Fibroblast of the aortic adventitia (primary cell): ENCODE results near the gene TNRC6A. TPM values are rescaled to one million over a fixed set of nuclear protein-coding genes. Genes with fewer than 3 reads are reported as not detected.
A peak's percentile ranks its signal among the peaks of the same experiment; 100 is the strongest.

Experiments
- DNase-seq: peaks from one replicate; pipeline ENCODE4 v3.0.0-alpha.2; 2010; ENCODE audit warnings: low read depth
- H3K4me3 ChIP-seq: 2 replicates; pipeline ENCODE4 v1.5.1; 2011; ENCODE audit warnings: low read depth, mild to moderate bottlenecking, control low read depth, low read length, moderate library complexity
- CTCF ChIP-seq: IDR thresholded peaks from 2 replicates; pipeline ENCODE4 v1.5.1; 2011; ENCODE audit warnings: mild to moderate bottlenecking, low read length, control low read depth, inconsistent platforms; ENCODE audit not compliant: insufficient read depth
- total RNA-seq: library from RNA; depleted of rRNA; stranded (reverse); fragments of >200 nt; gene quantifications from 2 replicates; pipeline ENCODE4 v1.2.3, GENCODE V29; 2012; ENCODE audit warnings: low replicate concordance

TNRC6A gene
- total RNA-seq: 29.0 and 32.2 TPM in 2 replicates

GRCh38 chr16:24729243-24729950 is at the start of gene TNRC6A:
TNRC6A (plus strand) TSS chr16:24729651; CDS start chr16:24729842, 191 bp downstream.
- TF ChIP-seq CTCF: no peak
- peak within 1 kb of the TSS; percentile 86 for H3K4me3 ChIP-seq
- peak; percentile 88 for DNase-seq

- H3K4me3 ChIP-seq: no peak overlapping the region
- DNase-seq: peak; percentile 56
- no peak for TF ChIP-seq CTCF
Measured at GRCh38 chr16:24681793-24682192, 47.7 kb upstream of the TNRC6A start.

GRCh38 chr16:24683250-24683649 is 46.2 kb upstream of the TNRC6A start:
- no peak for DNase-seq
- TF ChIP-seq CTCF: no peak
- H3K4me3 ChIP-seq: no peak overlapping the region

- no peak for DNase-seq
- no peak overlapping the region for H3K4me3 ChIP-seq
- no peak for TF ChIP-seq CTCF
Measured at GRCh38 chr16:24683847-24684493, 45.5 kb upstream of the TNRC6A start.

GRCh38 chr16:24685539-24686432 is 43.7 kb upstream of the TNRC6A start:
- TF ChIP-seq CTCF: no peak
- no peak overlapping the region for H3K4me3 ChIP-seq
- DNase-seq: peak; percentile 79

GRCh38 chr16:24686678-24687077 is 42.8 kb upstream of the TNRC6A start:
- DNase-seq: no peak
- no peak overlapping the region for H3K4me3 ChIP-seq
- TF ChIP-seq CTCF: no peak
